Glomerular visceral epithelial cell (primary cell): ENCODE results near the gene COL27A1.
"Not testable (repeated sequence)": the region's sequence is repeated elsewhere in the genome, so short reads cannot be mapped to it uniquely, and the experiment has no call there.

Experiments used
- DNase-seq: peaks from one replicate; pipeline ENCODE4 v3.0.0-alpha.2; 2016; ENCODE audit errors: extremely low spot score

COL27A1 gene

GRCh38 chr9:114304416-114305188 is 149.3 kb downstream of the COL27A1 start:
- DNase-seq: no peak

- no peak for DNase-seq
These were observed 152.5 kb downstream of the COL27A1 start for GRCh38 chr9:114307899-114308267.

- DNase-seq: no peak
These were observed 153.1 kb downstream of the COL27A1 start for GRCh38 chr9:114308361-114308950.

- no peak for DNase-seq
These were observed 153.8 kb downstream of the COL27A1 start for GRCh38 chr9:114309096-114309495.

- no peak for DNase-seq
These were observed 155.4 kb downstream of the COL27A1 start for GRCh38 chr9:114310471-114311450.

- DNase-seq: no peak
These were observed 156.5 kb downstream of the COL27A1 start for GRCh38 chr9:114311571-114312512.

- no peak for DNase-seq
These were observed 157.2 kb downstream of the COL27A1 start for GRCh38 chr9:114312513-114312875.

GRCh38 chr9:114313186-114313585 is 157.8 kb downstream of the COL27A1 start:
- DNase-seq: no peak

- no peak for DNase-seq
These were observed 159.0 kb downstream of the COL27A1 start for GRCh38 chr9:114314256-114314867.

- no peak for DNase-seq
These were observed 159.8 kb downstream of the COL27A1 start for GRCh38 chr9:114314881-114315722.

GRCh38 chr9:114315723-114316363 is 160.5 kb downstream of the COL27A1 start:
- DNase-seq: no peak

- DNase-seq: peak; percentile 15
These were observed 161.4 kb downstream of the COL27A1 start for GRCh38 chr9:114316605-114317230.

- DNase-seq: no peak
These were observed 162.5 kb downstream of the COL27A1 start for GRCh38 chr9:114317665-114318357.

- no peak for DNase-seq
These were observed 163.1 kb downstream of the COL27A1 start for GRCh38 chr9:114318416-114318815.

GRCh38 chr9:114319147-114319546 is 163.8 kb downstream of the COL27A1 start:
- DNase-seq: no peak

- peak; percentile 47 for DNase-seq
These were observed 165.4 kb downstream of the COL27A1 start for GRCh38 chr9:114320710-114321109.

GRCh38 chr9:114321759-114322158 is 166.4 kb downstream of the COL27A1 start:
- peak; percentile 48 for DNase-seq

- not testable (repeated sequence) for DNase-seq
These were observed 167.0 kb downstream of the COL27A1 start for GRCh38 chr9:114322160-114322818.
